Stomach smooth muscle (tissue), 2 donors: ENCODE data around the gene TRIM54.
"Not testable (repeated sequence)": the region's sequence is repeated elsewhere in the genome, so short reads cannot be mapped to it uniquely, and the experiment has no call there.

Experiments used
- H3K27ac ChIP-seq: one replicate; pipeline ENCODE4 v1.7.0; 2013; ENCODE audit warnings: mild to moderate bottlenecking, low read length, inconsistent platforms
- H3K27me3 ChIP-seq, 2 donors: one replicate each; pipeline ENCODE4 v1.7.0; 2013; ENCODE audit warnings: low read length in 2 of 2; ENCODE audit not compliant: insufficient read depth in 2 of 2, control insufficient read depth in 1 of 2
- H3K36me3 ChIP-seq, 2 donors: one replicate each; pipeline ENCODE4 v1.7.0; 2013; ENCODE audit warnings: low read length in 2 of 2; ENCODE audit not compliant: control insufficient read depth in 2 of 2, insufficient read depth in 2 of 2
- H3K4me1 ChIP-seq: one replicate; pipeline ENCODE4 v1.7.0; 2013; ENCODE audit warnings: low read length; ENCODE audit not compliant: control insufficient read depth, insufficient read depth
- H3K4me3 ChIP-seq, 2 donors: one replicate each; pipeline ENCODE4 v1.7.0; 2013; ENCODE audit warnings: low read length in 2 of 2
- H3K9ac ChIP-seq, 2 donors: one replicate each; pipeline ENCODE4 v1.7.0; 2013; ENCODE audit warnings: low read length in 2 of 2, mild to moderate bottlenecking in 1 of 2
- H3K9me3 ChIP-seq, 2 donors: one replicate each; pipeline ENCODE4 v1.7.0; 2013; ENCODE audit warnings: low read length in 2 of 2; ENCODE audit not compliant: control insufficient read depth in 2 of 2
- donor health status: healthy.
- donor health status: Pancreatic carcinoma.

TRIM54 gene

DNA sequence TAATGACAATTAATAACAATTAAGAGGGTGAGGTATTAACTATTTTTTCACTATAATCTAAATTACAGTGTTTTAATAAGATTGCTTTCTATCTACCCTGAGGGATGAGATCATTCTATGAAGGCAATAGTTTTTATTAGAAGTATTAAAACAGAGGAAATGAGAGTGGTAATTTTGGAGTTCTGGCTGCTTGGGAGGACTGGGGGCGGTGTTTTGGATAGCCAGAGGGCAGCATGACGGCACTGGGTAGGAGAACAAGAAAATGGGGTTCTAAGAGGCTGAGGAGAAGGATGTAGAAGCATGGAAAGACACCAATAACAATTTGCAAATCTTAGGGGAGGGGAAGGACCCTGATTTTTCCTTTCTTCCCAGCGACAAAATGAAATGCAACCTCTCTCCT lies 12.1 kb upstream of the TRIM54 start:
- Histone ChIP-seq H3K9me3 (no peaks in the 10 kb centered on the region), H3K4me1 (peaks cover under 1% of the 10 kb centered on the region), H3K27ac (no peak overlapping the region), H3K36me3 (no peaks in the 10 kb centered on the region), H3K27me3 (peaks cover 31% of the 10 kb centered on the region in 2 donors), H3K4me3 (no peak overlapping the region), H3K9ac (no peak overlapping the region)

- Histone ChIP-seq H3K4me1 (no peaks in the 10 kb centered on the region), H3K27ac (no peak overlapping the region), H3K9ac (no peak overlapping the region), H3K4me3 (no peak overlapping the region), H3K9me3 (no peaks in the 10 kb centered on the region), H3K36me3 (no peaks in the 10 kb centered on the region), H3K27me3 (peaks cover 26 to 28% of the 10 kb centered on the region in 2 donors)
Observed at GRCh38 chr2:27270670-27271069, 11.6 kb upstream of the TRIM54 start.

DNA sequence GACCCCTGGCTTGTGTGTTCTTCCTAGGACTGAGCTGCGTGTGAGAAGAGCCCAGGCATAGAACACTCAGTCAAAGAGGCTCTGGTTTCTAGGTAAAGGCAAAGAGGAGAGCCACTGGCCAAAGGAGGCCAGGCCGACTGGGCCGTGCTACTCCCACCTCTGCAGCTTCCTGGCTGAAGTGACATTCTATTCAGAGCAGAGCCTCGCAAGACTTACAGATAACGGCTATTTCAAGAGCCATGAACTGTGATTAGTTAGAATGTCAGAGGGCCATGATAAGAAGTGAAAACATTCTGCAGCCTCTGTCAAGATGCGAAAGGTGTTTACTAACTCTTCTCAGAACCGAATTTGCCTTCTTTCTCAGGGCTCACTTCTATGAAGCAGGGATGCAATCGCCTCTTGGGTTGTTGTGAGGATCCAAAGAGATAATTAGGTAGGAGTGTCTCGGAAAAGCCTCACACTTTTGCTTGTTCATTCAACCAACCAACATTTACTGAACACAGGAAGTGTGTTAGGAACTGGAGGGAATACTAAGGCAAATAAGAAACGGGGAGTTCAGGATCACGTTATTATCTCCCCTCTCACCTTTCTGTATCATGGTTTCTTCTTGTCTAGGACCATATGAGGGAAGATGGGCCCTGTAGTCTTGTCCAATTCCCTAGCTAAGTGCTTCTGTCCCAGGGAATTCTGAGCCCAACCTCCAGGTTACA lies 10.4 kb upstream of the TRIM54 start:
- Histone ChIP-seq H3K9me3 (no peaks in the 10 kb centered on the region), H3K4me1 (no peaks in the 10 kb centered on the region), H3K4me3 (no peak overlapping the region), H3K9ac (no peak overlapping the region), H3K27ac (no peak overlapping the region), H3K27me3 (peaks cover 21 to 28% of the 10 kb centered on the region in 2 donors), H3K36me3 (no peaks in the 10 kb centered on the region)

GRCh38 chr2:27272537-27273522 lies 9.4 kb upstream of the TRIM54 start:
- not testable (repeated sequence) for H3K36me3 ChIP-seq, H3K9ac ChIP-seq, H3K27ac ChIP-seq, H3K9me3 ChIP-seq, H3K4me1 ChIP-seq, H3K4me3 ChIP-seq
- H3K27me3 ChIP-seq: peaks cover 14 to 21% of the 10 kb centered on the region in 2 donors

GRCh38 chr2:27275211-27276150 lies 6.7 kb upstream of the TRIM54 start, which contains the start of gene DNAJC5G:
Gene DNAJC5G, plus strand, starts transcription at chr2:27275433. Its CDS starts 1,296 bp downstream, at chr2:27276729.
- Histone ChIP-seq H3K4me3 (no peak within 1 kb of the TSS), H3K4me1 (no peaks in the 10 kb centered on the region), H3K36me3 (no peaks in the 10 kb centered on the region), H3K9me3 (no peaks in the 10 kb centered on the region), H3K9ac (no peak within 1 kb of the TSS), H3K27me3 (peaks cover 10 to 19% of the 10 kb centered on the region in 2 donors), H3K27ac (no peak within 1 kb of the TSS)

GRCh38 chr2:27278010-27278409 lies 4.2 kb upstream of the TRIM54 start:
- Histone ChIP-seq H3K36me3 (no peaks in the 10 kb centered on the region), H3K27me3 (peaks cover 13 to 27% of the 10 kb centered on the region in 2 donors), H3K9me3 (no peaks in the 10 kb centered on the region), H3K4me1 (no peaks in the 10 kb centered on the region), H3K9ac (no peak overlapping the region), H3K27ac (no peak overlapping the region), H3K4me3 (no peak overlapping the region)

DNA sequence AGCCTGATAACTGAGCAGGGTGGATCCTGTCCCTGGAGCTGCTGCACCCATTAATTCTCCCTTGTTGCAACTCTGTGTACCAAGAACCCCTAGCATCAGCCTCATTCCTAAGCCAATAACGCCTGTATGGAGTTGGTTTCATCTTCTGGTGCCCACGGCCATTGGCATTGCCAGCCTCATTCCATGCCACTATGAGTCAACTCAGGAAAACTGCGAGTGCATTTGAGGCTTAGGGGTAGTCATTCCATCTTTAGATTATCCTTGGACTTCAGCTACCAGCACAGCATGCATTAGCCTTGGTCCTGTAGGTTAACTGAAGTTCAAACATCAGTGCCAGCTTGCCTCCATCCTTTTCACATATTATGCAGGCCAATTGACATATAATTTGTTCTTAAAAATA lies 1.4 kb upstream of the TRIM54 start:
- Histone ChIP-seq H3K4me1 (no peaks in the 10 kb centered on the region), H3K27me3 (peaks cover 17 to 34% of the 10 kb centered on the region in 2 donors), H3K27ac (no peak overlapping the region), H3K9ac (no peak overlapping the region), H3K36me3 (no peaks in the 10 kb centered on the region), H3K9me3 (no peaks in the 10 kb centered on the region), H3K4me3 (no peak overlapping the region)

DNA sequence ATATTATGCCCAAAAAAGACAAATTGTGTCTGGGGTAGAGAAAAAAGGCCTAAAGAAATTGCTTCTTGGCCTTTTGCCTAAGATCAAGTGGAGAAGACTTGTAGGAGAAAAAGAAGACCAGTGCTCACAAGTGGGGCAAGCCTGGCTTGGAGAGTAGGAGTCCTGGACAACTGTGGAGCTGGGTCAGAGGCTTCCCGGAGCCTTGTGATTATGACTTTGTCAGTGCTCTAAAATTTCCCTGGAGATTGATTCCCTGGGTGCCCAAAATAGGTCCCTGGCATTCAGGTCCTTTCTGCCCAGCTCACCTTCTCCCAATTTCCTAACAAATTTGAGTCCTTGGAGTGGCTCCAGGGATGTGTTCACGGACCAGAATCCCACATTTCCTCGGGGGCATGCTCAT lies 787 bp upstream of the TRIM54 start:
- Histone ChIP-seq H3K4me3 (no peak overlapping the region), H3K27me3 (peaks cover 14 to 28% of the 10 kb centered on the region in 2 donors), H3K36me3 (no peaks in the 10 kb centered on the region), H3K4me1 (no peaks in the 10 kb centered on the region), H3K27ac (no peak overlapping the region), H3K9ac (no peak overlapping the region), H3K9me3 (no peaks in the 10 kb centered on the region)

DNA sequence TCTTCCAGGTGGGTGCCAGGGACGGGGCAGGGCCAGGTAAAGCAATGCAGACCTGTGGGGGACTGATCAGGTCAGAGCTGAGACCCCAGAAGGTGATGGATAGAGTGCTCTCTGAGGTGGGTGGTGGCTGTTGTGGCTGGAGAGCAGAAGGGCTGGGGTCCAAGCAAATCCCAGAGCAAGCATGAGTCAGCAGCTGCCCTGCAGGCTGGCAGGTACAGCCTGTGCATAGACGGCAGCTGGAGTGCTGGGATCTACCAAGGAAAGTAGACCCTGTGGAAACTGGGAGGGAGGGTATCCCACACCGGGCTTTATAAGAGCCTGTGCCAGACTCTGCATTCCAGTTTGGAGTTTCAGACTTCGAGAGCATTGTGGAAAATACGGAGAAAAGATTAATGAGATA lies 663 bp downstream of the TRIM54 start:
- Histone ChIP-seq H3K36me3 (no peaks in the 10 kb centered on the region), H3K4me3 (no peak overlapping the region), H3K4me1 (no peaks in the 10 kb centered on the region), H3K9ac (no peak overlapping the region), H3K27me3 (peaks cover 11 to 26% of the 10 kb centered on the region in 2 donors), H3K9me3 (no peaks in the 10 kb centered on the region), H3K27ac (no peak overlapping the region)

DNA sequence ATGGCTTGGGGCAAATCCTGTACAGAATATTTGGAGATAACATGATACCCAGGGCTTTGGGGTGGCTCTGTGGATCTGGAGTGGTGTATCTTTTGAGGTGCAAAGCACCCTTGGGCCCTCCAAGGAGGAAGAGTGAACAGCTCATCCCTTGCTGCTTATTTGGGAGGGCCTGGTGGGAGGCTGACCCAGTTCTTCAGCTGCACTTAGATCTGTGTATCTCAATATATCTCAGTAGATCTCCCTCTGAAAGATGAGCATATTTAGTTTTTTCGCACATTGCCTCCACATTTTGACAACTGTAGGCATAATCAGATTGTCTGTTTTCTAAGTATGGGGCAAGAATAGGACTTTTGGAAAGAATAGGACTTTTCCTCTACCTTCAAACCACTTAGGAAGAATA lies 2.8 kb downstream of the TRIM54 start:
- H3K9ac ChIP-seq: no peak overlapping the region
- no peaks in the 10 kb centered on the region for H3K9me3 ChIP-seq
- no peak overlapping the region for H3K27ac ChIP-seq
- H3K36me3 ChIP-seq: no peaks in the 10 kb centered on the region
- no peaks in the 10 kb centered on the region for H3K4me1 ChIP-seq
- H3K27me3 ChIP-seq: peaks cover 14 to 29% of the 10 kb centered on the region in 2 donors
- H3K4me3 ChIP-seq: no peak overlapping the region
